ENCODE measurements around the gene ANK3. TPM values are rescaled to one million over a fixed set of nuclear protein-coding genes. Genes with fewer than 3 reads are reported as not detected.

ANK3 gene
- total RNA-seq, 4 donors from 2014 or later = 125 to 171 (median 149) TPM

DNA sequence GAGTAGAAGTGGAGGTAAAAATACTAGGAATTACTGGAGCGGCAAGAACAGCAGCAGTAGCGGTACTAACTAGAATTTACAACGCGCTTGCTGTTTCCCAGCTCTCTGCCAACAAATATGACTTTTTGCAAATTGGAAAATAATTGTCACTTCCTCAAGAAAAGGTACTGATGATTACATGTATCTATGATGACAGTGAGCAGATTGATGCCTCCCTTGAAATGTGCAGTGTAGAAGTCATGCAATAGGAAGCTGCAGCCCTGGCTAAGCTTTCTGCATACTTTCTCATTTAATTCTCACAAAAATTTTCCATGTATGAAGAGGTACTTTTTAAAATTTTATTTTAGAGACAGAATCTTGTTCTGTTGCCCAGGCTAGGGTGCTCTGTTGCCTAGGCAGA, 49.9 kb downstream of the ANK3 start:
- H3K36me3 ChIP-seq = no peaks in the 10 kb centered on the region
- no peak overlapping the region for H3K27ac ChIP-seq
- in situ Hi-C loops (cut with MboI; ENCODE audit: low sequenced_read_pairs in 4 of 4) (no loop called here), intact Hi-C loops (cut with DNase I; ENCODE audit: low total_unique reads) (no loop called here)
- H3K4me1 ChIP-seq = no peaks in the 10 kb centered on the region
- H3K9me3 ChIP-seq = no peaks in the 10 kb centered on the region
- ATAC-seq (no peak), DNase-seq (no peak)
- no peak overlapping the region for H3K4me3 ChIP-seq
- H3K27me3 ChIP-seq = no peaks in the 10 kb centered on the region
- TF ChIP-seq POLR2A (IDR thresholded peaks at IDR 0.05) = no peak
- TF ChIP-seq, protein P1, sequence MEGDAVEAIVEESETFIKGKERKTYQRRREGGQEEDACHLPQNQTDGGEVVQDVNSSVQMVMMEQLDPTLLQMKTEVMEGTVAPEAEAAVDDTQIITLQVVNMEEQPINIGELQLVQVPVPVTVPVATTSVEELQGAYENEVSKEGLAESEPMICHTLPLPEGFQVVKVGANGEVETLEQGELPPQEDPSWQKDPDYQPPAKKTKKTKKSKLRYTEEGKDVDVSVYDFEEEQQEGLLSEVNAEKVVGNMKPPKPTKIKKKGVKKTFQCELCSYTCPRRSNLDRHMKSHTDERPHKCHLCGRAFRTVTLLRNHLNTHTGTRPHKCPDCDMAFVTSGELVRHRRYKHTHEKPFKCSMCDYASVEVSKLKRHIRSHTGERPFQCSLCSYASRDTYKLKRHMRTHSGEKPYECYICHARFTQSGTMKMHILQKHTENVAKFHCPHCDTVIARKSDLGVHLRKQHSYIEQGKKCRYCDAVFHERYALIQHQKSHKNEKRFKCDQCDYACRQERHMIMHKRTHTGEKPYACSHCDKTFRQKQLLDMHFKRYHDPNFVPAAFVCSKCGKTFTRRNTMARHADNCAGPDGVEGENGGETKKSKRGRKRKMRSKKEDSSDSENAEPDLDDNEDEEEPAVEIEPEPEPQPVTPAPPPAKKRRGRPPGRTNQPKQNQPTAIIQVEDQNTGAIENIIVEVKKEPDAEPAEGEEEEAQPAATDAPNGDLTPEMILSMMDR (IDR thresholded peaks at IDR 0.05 in 4 of 5, conservative IDR thresholded peaks at IDR 0.05 in 1 of 5) = no peak

DNA sequence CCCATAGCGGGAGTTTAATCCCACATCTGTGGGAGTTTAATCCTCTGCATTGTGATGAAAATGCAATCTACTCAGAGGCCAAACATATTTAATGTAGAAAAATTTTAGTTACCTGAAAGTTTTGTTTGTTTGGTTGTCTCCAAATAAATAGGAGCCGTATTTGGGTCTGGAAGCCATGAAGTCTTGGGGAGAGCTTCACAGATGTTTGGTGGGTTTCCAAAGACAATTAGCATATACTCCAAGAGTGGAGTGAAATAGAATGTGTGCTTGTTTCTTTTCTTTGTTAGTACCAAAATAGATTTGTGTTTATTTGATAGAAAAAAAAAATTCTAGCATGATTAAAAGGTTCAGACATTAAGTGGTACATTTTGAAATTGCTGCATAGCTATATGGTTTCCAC, 50.9 kb downstream of the ANK3 start:
- intact Hi-C loops (cut with DNase I; ENCODE audit: low total_unique reads) = no loop called here
- Histone ChIP-seq H3K27ac (no peak overlapping the region), H3K9me3 (no peaks in the 10 kb centered on the region), H3K36me3 (no peaks in the 10 kb centered on the region), H3K4me3 (no peak overlapping the region), H3K27me3 (no peaks in the 10 kb centered on the region), H3K4me1 (no peaks in the 10 kb centered on the region)
- ATAC-seq (no peak), DNase-seq (no peak)
- in situ Hi-C loops (cut with MboI; ENCODE audit: low sequenced_read_pairs in 4 of 4) = no loop called here
- no peak for TF ChIP-seq POLR2A (IDR thresholded peaks at IDR 0.05)
- TF ChIP-seq, protein P1 (IDR thresholded peaks at IDR 0.05 in 4 of 5, conservative IDR thresholded peaks at IDR 0.05 in 1 of 5) = no peak

DNA sequence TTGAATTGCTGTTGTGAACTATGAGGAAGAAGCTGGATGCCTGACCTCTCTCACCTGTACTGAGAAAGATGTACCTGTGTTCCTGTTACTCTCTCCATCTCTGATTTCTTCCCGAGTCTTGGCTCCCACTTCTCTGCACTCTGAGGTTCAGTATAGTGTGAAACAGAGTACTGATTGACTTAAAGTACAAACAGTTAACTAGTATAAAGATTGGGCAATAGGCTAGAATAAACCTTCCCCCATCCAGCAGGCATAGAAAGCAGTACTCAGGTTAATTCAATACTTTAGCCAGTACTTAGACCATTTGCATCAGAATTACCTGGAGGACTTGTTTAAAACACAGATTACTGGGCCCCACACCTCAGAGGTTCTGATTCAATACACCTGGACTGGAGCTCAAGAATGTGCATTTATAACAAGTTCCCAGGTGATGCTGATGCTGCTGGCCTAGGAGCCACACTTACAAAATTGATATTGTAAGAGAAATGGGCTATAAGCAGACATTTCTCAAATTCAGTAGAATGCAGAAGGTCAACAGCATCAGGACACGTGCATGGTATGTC, 51.6 kb downstream of the ANK3 start:
- Histone ChIP-seq H3K36me3 (no peaks in the 10 kb centered on the region), H3K27me3 (no peaks in the 10 kb centered on the region), H3K27ac (no peak overlapping the region), H3K4me3 (no peak overlapping the region), H3K4me1 (no peaks in the 10 kb centered on the region), H3K9me3 (no peaks in the 10 kb centered on the region)
- in situ Hi-C loops (cut with MboI; ENCODE audit: low sequenced_read_pairs in 4 of 4) (no loop called here), intact Hi-C loops (cut with DNase I; ENCODE audit: low total_unique reads) (no loop called here)
- TF ChIP-seq POLR2A (IDR thresholded peaks at IDR 0.05) = no peak
- TF ChIP-seq, protein P1 (IDR thresholded peaks at IDR 0.05 in 4 of 5, conservative IDR thresholded peaks at IDR 0.05 in 1 of 5) = no peak
- ATAC-seq = no peak
- no peak for DNase-seq

DNA sequence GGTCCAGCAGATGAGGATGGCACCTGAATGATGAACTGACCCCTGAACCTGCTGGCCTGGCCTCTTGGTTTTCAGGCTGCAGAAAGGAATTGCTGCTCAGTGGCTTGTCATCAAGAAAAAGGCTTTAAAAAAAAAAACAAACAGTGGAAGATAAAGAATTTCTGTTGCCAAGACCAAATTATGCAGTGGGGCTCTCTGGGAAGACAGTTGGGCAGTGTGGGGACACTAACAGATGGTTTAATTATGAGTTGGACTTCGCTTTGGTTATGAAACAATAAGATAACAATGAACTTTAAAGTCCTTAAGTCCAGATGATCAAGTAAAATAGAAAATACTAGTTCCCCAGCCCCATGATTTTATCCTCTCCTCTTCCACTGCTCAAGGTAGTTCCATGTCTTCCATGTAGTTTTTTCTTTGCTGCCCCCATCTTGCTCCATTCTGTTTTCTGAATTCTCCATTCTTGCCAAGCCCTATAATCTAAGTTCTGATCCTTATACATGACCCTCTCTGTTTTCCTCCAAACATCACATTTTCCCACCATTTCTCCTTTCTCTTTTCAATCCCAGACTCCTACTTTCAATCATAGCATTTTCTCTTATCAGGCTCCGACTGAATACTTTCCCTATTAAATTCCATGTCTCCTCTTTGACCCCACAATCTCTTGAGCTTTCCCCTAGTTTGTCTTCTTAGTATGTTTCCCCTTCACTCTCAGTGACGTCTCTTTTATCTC, 52.6 kb downstream of the ANK3 start:
- no peak for TF ChIP-seq POLR2A (IDR thresholded peaks at IDR 0.05)
- TF ChIP-seq, protein P1 (IDR thresholded peaks at IDR 0.05 in 4 of 5, conservative IDR thresholded peaks at IDR 0.05 in 1 of 5) = no peak
- Histone ChIP-seq H3K4me3 (no peak overlapping the region), H3K27ac (no peak overlapping the region), H3K36me3 (no peaks in the 10 kb centered on the region), H3K27me3 (no peaks in the 10 kb centered on the region), H3K9me3 (no peaks in the 10 kb centered on the region), H3K4me1 (no peaks in the 10 kb centered on the region)
- DNase-seq (no peak), ATAC-seq (no peak)
- intact Hi-C loops (cut with DNase I; ENCODE audit: low total_unique reads) (no loop called here), in situ Hi-C loops (cut with MboI; ENCODE audit: low sequenced_read_pairs in 4 of 4) (no loop called here)
